GM12875 (cell line): ENCODE data around the gene NLRC5.

Experiments used
- H3K4me3 ChIP-seq: one replicate; pipeline ENCODE4 v1.5.1; 2011; ENCODE audit warnings: low read depth, low read length, control low read depth
- TF ChIP-seq, protein P1 (sequence below): IDR thresholded peaks from 2 replicates; pipeline ENCODE4 v1.5.1; 2011; ENCODE audit warnings: low read depth, mild to moderate bottlenecking, control low read depth, inconsistent platforms, low read length, moderate library complexity, borderline replicate concordance; ENCODE audit not compliant: insufficient read depth

NLRC5 gene

DNA sequence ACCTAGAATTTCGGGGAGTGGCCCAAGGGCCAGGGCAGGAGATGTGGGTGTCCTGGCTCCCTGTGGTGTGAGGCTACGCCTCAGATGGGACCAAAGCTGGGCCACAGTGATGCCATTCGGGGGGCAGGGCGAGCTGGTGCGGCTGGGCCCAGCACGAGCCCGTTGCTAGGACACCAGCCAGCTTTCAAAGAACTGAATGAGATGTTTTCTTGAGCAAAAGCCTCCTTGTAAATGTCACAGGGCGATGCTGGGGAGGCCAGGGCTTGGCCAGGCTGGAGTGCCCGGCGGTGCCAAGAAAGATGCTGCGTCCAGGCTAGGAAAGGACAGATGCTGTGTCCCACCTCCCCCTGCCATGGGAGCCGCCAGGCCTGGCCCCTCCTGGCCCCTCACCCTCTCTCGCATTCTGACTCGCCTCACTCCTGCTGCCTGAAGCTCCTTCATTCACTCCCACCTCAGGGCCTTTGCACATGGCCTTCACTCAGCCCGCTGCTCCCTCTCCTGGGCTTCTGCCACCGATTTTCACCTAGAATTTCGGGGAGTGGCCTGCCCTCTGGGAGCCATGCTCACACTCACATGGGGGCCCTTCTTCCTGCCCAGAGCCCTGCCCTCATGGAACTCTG lies 142.1 kb downstream of the NLRC5 start:
- H3K4me3 ChIP-seq, result no peak overlapping the region
- TF ChIP-seq, protein P1, sequence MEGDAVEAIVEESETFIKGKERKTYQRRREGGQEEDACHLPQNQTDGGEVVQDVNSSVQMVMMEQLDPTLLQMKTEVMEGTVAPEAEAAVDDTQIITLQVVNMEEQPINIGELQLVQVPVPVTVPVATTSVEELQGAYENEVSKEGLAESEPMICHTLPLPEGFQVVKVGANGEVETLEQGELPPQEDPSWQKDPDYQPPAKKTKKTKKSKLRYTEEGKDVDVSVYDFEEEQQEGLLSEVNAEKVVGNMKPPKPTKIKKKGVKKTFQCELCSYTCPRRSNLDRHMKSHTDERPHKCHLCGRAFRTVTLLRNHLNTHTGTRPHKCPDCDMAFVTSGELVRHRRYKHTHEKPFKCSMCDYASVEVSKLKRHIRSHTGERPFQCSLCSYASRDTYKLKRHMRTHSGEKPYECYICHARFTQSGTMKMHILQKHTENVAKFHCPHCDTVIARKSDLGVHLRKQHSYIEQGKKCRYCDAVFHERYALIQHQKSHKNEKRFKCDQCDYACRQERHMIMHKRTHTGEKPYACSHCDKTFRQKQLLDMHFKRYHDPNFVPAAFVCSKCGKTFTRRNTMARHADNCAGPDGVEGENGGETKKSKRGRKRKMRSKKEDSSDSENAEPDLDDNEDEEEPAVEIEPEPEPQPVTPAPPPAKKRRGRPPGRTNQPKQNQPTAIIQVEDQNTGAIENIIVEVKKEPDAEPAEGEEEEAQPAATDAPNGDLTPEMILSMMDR, result no peak

DNA sequence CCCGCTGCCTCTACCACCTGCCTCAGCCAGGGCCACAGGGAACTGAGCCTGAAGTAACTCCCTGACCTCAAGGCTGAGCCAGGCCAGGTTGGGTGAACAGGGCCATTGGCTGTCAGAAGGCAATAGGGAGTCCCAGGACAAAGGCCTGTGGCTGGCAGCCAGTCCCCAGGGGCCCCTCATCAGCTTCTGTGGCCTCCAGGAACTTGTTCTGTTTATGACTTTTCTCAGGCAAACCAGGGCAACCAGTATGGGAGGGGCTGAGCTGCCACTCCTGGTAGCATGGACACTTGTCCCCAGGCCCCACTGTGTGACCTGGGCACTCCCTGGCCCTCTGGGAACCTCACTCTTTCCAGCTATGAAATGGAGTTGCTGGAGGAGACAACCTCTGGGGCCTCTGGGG lies 143.1 kb downstream of the NLRC5 start:
- no peak overlapping the region for H3K4me3 ChIP-seq
- TF ChIP-seq, protein P1, result no peak

DNA sequence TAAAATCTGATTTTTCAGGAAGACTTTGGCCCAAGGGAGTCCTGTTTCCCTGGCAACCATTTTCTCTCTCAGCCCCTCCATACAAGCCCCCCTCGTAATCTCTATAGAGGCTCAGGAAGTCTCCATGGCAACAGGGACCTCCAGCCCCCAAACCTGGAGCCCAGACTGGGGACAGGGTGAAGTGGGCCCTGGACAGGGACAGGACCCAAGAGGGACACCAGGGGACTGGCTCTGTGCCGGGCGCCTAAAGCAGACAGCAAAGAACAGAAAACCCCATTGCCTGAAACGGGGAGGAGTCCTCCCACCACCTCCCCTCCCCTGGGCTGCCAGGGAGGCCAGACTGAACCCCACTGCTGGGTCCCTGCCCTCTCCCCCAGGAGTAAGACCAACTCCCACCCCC lies 143.7 kb downstream of the NLRC5 start:
- no peak overlapping the region for H3K4me3 ChIP-seq
- TF ChIP-seq, protein P1, result no peak
